GM18498 (cell line): Measurements from ENCODE around the gene CLIC6.
A peak's percentile ranks its signal among the peaks of the same experiment; 100 is the strongest.

Source experiments
- ATAC-seq: cut with Tn5 transposase; IDR thresholded peaks from one replicate; pipeline ENCODE4 v1.9.1; 2021; ENCODE audit warnings: mild to moderate bottlenecking, moderate library complexity; ENCODE audit not compliant: unreplicated experiment

CLIC6 gene

DNA sequence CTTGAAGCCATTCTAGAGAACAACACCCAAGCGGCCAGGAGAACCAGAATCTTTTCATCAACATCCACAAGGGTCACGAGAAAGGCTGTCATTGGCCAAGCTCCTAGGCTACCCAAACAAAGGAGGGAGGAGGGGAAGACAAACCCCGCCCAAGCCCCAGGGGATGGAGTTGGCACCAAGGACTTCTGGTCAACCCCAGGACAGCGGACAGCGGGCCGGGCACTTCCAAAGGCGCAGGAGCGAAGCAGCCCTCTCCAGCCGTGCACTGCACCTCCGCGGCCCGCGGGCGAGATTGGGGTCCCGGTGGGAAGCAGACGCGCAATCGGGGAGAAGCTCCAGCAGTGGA is at the start of gene CLIC6:
CLIC6 (plus strand) TSS at position 192 of the 346 bp plus-strand sequence. CDS start 395 bp downstream, outside the sequence.
- ATAC-seq: no peak

DNA sequence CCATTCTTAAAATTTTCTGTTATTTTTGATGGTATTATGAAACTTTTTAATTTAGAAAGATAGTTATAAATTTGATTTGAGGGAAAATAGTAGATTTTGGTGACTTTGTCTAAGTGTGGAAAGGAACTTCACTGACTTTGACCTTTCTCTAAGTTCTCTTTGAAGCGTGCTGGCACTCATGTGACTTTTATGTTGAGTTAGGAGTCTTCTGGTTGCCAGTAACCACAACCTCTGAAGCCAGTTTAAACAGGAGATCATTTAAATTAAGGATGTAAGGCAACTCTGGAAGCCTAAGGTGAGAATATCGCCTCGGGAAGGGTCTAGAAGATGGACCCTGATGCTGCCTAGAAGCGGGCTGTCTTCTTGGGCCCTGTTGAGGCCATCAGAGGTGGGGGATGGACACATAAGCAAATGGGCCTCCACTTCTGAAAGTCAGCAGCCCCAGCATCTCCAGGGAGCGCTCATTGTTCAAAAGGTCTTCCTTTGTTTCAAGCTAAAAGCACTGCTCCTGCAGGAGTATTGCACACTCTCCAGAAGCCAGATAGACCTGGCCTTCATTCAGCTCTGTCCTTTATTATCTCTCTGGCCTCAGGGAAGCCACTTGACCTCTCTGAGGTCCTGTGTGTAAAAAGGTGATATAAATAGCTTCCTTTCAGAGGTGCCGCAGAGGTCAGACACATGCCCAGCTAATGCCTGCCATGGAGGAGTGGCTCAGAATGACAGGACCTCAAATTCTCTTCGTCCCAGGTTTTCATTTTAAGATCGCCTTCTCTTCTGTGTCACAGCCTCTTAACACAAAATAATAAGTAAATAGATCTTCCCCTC is 48.7 kb upstream of the CLIC6 start:
- no peak for ATAC-seq

DNA sequence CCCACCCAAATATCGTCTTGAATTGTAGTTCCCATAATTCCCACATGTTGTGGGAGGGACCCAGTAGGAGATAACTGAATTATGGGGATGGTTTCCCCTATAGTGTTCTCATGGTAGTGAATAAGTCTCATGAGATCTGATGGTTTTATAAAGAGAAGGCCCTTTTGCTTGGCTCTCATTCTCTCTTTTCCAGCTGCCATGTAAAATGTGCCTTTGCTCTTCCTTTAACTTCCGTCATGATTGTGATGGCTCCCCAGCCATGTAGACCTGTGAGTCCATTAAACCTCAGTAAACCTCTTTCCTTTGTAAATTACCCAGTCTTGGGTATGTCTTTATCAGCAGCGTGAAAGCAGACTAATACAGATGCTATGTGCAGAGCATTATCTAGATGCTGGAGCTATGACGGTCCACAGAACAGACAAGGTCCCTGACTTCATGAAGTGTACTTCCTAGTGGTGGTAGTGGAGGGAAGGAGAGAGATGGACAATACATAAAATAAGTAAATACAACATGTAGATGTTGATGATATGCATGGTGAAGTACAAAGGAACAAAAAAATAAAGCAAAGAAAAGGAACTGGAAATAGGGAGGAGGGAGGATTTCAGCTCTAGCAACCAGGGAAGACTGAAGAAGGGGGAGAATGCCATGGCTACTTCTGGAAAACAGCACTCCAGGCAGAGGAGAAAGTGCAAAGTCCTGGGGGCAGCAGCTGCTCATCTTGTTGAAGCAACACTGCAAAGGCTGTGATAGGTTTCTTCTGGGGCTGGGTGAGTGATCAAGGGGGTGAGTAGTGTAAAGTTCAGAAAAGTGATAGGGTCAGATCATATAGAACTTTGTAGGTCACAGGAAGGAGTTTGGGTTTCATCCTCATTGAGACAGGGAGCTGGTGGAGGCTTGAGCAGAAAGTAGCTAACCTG is 47.1 kb upstream of the CLIC6 start:
- ATAC-seq: no peak

DNA sequence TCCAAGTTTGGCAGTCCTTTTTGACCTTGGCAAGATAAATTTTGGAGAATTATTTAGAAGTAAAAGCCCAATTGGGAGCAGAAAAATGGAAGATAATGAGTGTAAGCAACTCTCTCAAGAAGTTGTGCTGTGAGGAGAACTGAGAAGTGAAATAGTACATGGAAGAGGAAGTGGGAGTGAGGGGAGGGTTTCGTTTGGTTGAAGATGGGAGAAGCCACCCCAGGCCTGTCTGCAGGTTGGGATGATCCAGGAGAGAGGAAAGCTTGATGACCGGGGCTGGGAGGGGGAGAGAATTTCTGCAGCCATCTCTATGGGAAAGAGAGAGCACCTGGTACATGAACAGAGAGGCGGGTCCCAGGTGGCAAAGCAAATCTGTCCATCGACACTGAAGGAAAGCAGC is 45.3 kb upstream of the CLIC6 start:
- ATAC-seq: no peak

DNA sequence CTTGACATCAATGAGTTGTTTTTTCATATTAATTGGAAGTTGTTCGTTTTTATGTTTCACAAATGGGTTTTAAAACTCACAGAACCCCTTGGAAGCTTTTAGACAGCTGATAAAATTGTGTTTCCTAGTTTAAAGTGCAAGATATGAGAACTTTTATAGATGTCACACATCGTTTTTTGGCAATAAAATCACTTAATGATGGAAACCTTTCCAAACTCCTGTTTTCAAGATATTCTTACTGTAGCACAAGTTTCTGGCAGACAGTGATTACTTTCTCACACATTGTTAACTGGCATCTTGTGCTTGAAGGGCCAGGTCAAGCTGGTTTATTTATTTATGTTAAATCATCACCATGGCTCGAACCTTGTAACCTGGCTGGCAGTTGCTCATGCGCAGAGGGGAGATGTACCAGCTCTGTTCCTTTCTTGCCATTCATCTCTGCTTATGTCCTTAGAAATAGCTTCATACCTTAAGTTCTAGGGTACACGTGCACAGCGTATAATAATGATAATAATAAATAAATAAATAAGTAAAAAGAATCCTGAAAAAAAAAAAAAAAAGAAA is 43.7 kb upstream of the CLIC6 start:
- ATAC-seq: no peak

DNA sequence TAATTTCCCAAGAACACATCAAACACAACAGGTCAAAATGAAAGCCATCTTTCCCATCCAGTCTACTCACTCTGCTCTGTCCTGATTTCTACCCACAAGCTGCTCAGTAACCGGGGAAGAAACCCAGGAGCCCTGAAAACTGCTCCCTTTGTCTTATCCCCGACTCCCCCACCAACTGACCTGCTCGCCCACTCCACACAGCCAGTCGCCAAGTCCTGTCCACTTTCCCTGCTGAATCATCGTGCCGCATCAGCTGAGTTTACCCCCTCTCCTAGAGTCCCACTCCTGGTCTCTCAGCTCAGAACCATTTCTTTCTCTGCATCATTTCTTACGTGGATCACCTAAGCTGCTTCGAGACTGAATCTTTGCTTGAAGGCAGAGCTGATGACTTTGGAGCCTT is 42.7 kb upstream of the CLIC6 start:
- ATAC-seq: no peak

DNA sequence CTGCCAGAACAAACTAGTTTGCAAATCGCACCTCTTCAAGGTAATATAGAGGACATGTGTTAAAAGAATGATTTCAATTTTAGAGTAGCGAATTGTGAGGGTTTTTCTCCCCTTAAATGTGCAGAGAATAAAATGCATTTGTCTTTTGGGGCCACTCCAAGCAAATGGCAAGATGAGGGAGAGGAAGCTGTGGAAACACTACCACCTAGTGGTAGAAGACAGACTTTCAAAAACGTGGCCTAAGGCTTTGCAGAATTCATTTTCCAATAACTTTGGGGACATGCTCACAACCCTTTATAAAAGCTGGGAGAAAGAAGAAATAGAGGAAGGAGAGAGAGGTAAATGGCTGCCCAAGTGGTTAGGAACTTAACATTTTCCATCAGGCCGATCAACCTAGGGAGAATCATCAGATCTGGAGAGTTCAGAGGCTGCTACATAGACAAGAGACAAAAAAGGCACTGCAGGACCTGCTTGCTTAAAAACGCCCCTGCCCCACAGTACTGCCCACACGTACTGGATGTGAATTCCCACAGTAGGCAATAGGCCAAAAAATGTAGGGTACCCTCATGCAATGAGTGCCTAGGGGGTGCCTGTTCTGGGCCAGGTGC is 38.2 kb upstream of the CLIC6 start:
- ATAC-seq: peak; percentile 52

DNA sequence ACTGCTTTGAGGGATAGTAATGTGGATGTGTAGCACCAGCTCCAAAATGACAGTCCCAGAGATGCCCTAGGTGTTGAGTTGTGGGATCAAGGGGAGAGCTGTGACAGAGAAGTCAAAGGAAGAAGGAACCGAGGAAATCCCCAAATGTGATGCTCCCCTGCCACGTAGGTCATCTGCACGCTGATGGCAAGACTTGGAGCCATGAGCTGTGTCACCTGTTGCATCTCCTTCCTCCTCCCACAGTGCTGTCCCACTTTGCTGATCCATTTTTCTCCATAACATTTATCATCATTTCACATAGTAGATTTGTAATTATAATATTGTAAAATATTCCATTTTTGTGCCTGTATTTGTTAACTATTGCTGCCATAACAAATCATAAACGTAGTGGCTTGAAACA is 36.3 kb upstream of the CLIC6 start:
- ATAC-seq: no peak

DNA sequence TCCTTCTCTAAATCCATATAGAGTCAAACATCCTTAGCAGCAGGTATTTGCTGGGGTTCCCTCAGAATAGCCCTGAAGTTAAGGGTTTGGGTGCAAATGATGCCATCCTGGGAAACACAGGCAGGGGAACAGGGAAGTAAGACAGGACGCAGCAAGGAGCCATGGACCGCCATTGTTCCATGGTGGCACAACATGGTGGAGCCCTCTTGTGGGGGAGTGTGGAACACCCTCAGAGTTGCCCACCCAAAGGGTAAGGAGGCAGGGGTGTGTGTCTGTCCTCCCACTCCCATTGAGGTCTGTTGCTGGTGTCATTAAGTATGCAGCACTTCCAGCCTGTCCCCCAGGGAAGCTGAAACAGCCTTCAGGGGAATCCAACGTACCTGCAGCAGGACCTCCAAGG is 33.5 kb upstream of the CLIC6 start:
- no peak for ATAC-seq

DNA sequence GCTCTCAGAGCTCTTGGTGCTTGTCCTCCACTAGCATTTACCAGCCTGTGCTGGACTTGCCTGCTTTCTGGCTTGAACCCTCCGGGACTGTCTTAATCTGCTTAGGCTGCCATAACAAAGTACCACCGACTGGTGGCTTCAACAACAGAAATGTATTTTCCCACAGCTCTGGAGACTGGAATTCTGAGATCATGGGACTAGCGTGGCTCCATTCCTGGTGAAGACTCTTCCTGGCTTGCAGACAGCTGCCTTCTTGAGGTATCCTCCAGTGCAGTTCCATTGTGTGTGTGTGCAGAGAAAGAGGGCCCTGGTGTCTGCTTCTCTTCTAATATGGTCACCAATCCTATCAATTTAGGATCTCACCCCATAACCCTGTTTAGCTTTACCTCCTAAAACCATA is 31.8 kb upstream of the CLIC6 start:
- no peak for ATAC-seq

DNA sequence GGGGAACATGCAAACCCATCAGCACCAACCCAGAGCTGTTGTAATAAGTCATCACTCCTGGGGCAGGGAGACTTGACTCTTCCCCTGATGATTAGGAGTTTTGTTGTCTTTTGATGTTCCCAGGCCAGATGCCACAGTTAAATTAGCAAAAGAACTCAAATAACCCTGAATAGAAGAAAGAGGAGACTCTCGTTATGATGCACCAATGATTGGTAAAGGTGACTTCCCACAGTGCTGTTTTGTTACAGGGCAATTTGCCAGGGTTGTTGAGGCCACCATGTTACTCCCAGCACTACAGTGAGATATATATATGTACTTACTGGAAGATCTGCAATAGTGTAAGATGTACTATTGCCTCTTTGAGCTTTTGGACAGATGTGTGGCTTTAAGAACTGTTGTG is 29.5 kb upstream of the CLIC6 start:
- no peak for ATAC-seq

DNA sequence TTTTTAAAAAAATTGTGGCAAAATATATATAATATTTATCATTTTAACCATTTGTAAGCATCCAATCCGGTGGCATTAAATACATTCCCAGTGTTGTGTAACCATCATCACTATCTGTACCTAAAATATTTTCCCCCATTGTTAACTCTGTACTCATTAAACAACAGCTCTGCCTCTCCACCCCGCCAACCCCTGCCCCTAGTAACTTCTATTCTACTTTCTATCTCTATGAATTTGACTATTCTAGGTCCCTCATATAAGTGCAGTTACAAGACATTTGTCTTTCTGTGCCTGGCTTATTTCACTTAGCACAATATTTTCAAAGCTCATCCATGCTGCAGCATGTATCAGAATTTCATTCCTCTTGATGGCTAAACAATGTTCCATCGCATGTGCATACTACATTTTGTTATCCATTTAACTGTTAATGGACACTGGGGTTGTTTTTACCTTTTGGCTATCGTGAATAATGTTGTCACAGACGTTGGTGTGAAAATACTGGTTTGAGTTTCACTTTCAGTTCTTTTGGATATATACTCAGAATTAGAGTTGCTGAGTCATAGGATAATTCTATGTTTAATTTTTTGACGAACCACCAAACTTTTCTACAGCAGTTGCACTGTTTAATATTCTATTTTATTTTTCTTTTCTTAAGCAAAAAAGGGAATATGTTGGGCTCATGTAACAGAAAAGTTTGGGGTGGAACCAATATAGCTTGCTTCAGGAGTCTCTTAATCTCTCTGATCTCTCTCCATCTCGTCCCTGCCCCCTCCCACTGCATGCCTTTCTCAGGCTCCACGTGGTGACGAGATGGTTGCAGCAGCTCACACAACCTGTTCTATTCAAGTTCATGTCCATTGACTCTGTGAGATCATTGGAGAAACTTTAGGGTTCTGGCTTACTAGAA is 28.7 kb upstream of the CLIC6 start:
- ATAC-seq: peak; percentile 50

DNA sequence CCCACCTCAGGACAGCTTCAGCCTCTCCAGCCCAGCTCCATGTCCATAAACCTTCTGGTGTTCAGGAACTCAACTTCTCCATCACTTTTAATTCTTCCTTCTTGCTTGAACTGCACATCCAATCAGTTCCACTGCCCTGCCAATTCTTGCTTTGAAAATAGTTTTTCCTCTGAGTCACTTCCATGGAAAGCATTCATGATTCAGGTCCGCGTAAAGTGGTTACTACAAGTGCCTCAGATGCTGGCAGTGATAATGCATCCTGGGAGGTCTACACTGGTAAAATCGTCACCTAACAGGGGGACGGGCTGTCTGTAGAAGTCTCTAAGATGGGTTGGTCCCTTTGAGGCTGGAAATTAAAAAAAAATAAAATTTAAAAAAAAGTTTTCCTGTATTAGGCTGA is 27.9 kb upstream of the CLIC6 start:
- ATAC-seq: no peak

DNA sequence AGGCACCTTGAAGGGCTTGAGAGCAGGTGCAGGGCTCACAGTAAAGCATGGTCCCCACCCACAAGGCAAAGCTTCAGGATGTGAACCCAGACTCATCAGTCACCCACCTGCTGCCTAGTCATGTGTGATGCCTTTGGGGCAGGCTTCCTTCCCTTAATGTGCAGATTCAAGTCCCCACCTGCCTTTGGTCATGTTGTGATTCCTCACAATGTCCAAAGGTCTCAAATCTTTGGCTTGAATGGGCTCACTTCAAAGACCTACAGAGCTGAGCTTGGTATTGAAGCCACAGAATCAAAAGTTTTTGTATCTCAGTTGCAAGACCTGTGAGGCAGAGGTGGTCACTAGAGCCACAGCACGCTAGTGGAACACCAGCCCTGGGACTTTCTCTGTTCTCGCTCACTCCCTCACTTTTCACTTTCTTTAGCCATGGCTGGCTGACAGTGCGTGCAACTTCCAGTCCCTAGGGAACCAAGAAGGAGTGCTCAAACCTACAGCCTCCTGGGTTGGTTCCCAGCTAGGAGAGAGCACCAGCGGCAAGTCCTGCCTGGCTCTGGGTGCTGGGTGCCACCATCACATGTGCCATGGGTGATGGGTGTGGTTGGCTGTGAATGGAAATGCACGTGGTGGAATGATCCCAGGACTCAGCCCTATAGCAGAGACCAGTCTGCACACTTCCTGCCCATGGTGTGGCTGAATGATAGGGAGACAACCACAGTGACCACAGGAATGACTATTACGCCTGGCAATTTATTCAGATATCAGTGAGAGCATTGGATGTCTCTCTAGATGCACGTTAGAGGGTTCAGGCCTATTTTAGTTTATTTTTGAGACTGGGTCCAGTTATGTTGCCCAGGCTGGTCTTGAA is 26.4 kb upstream of the CLIC6 start:
- peak; percentile 53 for ATAC-seq

DNA sequence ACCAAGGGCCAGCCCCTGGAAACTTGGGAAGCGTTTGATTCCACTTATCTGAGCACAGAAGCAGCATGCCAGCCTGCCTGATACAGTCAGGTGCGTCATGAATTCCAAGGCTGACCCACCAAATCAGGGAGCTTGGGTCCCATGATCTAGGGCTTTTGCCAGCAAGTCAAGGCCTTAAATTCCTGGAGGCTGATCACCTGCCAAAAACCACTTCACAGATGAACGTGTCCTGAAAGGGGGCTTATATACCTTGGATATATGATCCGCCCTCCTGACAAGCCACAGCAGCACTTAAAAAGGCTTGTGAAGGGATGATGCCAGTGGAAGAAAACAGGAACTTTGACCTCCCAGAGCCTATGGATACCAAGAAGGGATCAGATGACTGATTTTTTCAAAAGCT is 24.0 kb upstream of the CLIC6 start:
- no peak for ATAC-seq

DNA sequence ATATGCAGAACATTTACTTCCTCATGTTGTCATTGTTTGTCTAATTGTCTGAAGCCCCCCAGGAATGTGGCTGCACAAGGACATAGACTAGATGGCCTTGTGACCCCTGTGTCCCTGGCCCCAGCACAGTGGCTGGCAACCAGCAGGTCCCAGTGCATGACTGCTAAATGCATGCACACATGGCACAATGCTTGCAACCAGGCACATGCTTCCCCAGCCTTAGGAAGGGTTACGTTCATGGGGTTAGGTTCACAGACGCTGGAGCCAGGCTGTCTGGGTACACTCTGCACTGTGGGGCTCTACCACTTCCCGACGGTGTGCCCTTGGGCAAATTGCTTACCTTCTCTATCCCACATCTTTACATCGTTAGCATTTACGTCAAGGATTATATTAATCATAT is 21.2 kb upstream of the CLIC6 start:
- ATAC-seq: no peak

DNA sequence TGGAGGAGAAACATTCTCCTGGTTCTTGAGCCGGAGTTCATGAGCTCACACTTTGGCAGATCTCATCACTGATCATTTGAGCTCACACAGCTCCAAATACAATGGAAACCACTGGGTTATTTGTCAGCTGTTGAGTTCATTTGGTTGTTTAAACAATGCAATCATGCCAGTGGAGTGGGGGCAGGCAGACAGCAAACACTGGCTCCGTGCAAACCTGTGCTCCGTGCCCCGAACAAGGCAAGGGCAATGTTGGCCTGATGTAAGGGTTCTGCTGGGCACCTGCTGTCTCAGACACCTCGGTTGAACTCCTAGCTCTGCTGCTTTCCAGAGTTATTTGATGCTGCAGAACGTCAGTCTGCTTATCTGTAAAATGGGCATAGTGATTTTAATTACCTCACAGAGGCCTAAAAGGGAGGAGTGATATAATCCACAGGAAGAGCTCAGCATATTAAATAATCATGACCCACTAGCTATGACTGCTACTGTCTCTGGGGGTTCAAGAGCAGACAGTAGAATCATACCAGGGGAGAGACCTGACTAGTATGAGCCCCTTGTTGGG is 20.0 kb upstream of the CLIC6 start:
- no peak for ATAC-seq

DNA sequence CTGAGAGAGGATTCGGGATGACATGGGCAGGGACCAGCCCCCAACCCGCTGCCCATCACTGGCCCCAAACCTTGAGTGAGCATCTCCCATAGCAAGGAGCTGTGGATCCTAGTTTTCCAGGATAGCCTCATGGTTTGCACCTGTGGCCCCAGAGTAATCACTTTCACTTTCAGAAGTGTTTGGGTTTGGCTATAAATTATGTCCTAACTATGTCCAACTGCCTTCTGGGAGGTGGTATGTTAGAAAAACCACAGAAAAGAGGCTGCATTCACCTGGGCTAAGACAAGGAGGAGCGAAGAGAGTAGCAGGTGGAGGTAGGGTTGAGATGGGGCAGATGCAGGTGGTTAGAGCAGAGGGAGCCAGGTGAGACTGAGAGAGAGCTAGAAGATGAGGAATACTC is 19.4 kb upstream of the CLIC6 start:
- ATAC-seq: no peak

DNA sequence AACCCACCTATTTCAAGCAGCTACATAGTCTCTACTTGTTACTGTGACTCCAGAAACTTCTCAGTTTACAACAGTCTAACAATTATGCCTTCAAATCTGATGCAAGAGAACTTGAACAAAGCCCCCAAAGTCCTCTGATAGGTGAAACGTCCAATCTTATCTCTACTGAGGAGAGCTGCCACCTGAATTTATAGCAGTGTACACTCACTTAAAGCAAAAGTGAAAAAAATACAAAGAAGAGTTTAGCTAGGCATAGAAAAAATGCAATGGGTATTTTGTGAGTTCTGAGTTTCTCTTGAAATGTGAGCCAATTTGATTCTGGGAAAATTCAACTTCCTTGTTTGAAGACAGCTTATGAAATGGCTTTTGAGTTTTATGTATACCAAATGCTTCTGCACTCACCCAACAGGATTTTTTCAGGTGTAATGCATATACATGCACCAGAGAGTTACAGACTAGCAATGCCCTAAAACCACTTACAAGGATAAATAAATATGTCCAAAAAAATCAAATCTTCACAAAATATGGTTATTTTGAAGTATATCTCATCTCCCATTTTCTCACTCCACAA is 17.8 kb upstream of the CLIC6 start:
- no peak for ATAC-seq
